Thyroid gland (tissue), 4 donors: ENCODE data around the gene CREB5. TPM values are rescaled to one million over a fixed set of nuclear protein-coding genes. Genes with fewer than 3 reads are reported as not detected.

Experiments
- DNase-seq, 2 donors: peaks; one replicate each; pipeline ENCODE4 v3.0.0-alpha.2; 2019
- H3K27ac ChIP-seq, 3 donors: fragments of 200-600 bp; sonication (generic); 1 replicate in 2 of 3; 2 replicates in 1 of 3; pipeline ENCODE4 v1.5.1; 2016 to 2019; ENCODE audit warnings: mild to moderate bottlenecking in 1 of 3, moderate library complexity in 1 of 3
- H3K27me3 ChIP-seq: fragments of 200-600 bp; sonication (generic); one replicate; pipeline ENCODE4 v1.5.1; 2019
- H3K36me3 ChIP-seq, 2 donors: fragments of 200-600 bp; sonication (generic); one replicate each; pipeline ENCODE4 v1.5.1; 2016 to 2019
- H3K4me1 ChIP-seq, 2 donors: fragments of 200-600 bp; sonication (generic); one replicate each; pipeline ENCODE4 v1.5.1; 2017 to 2019
- H3K4me3 ChIP-seq, 3 donors: fragments of 200-600 bp; sonication (generic); replicated peaks in 1 of 3; 1 replicate in 2 of 3; 2 replicates in 1 of 3; pipeline ENCODE4 v1.5.1; 2016; ENCODE audit warnings: mild to moderate bottlenecking in 1 of 3
- H3K9me3 ChIP-seq: fragments of 200-600 bp; sonication (generic); one replicate; pipeline ENCODE4 v1.5.1; 2017
- POLR2A ChIP-seq, 2 donors: fragments of 450-650 bp; IDR thresholded peaks; one replicate each; pipeline ENCODE4 v1.6.1; 2017; ENCODE audit warnings: antibody characterized with exemption in 2 of 2, mild to moderate bottlenecking in 2 of 2, moderate library complexity in 1 of 2
- WGBS, 2 donors: methylation state at CpG; one replicate each; pipeline ENCODE4 v1.1.5; 2017; 5-methylcytosine and 5-hydroxymethylcytosine counted together
- intact Hi-C: fragments of 100-400 bp; cut with DNase I; formaldehyde crosslinking; loops from one replicate; pipeline ENCODE4 v1.15.1; 2023
- total RNA-seq, 4 donors: library from RNA; depleted of rRNA; stranded (reverse); fragments of >200 nt; gene quantifications; one replicate each; pipeline ENCODE4 v1.2.3, GENCODE V29; 2016
- TF ChIP-seq, protein P1 (sequence below), 6 experiments: fragments of 200-600 bp in 3 of 6; fragments of 450-650 bp in 3 of 6; sonication (generic) in 3 of 6; IDR thresholded peaks; one replicate each; pipeline ENCODE4 v1.5.1; 2016 to 2019; ENCODE audit warnings: antibody characterized with exemption in 6 of 6, mild to moderate bottlenecking in 2 of 6, inconsistent platforms in 1 of 6, moderate library complexity in 1 of 6

CREB5 gene
- total RNA-seq, 4 donors from 2014 or later, result 2.5 to 13.6 (median 6.5) TPM

DNA sequence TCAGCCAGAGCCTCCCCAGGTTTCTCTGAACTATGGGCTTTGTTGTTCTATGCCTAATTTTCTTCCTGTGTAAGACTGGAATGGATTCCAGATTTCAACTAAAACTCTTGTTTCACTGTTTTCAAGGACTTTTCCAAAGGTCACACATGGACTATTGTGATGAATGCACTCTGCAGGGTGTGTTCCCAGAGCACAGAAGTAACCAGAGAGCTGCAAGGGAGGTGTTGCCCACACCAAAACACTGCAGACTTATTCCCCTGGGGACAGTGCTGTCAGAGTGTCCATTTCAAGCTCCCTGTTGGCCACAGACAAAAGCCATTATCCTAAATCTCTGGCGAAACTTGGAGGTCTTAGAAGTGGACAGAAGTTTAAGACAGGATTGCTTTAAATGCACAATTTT is 314.2 kb downstream of the CREB5 start:
- Histone ChIP-seq H3K36me3 (no peaks in the 10 kb centered on the region), H3K27me3 (no peaks in the 10 kb centered on the region), H3K4me3 (no peak overlapping the region), H3K9me3 (no peaks in the 10 kb centered on the region), H3K27ac (peak overlapping the region in 1 of 3 donors; percentile 9), H3K4me1 (peaks cover 9 to 12% of the 10 kb centered on the region in 2 donors)
- DNase-seq, result peak; percentile 37 to 51
- TF ChIP-seq, protein P1, sequence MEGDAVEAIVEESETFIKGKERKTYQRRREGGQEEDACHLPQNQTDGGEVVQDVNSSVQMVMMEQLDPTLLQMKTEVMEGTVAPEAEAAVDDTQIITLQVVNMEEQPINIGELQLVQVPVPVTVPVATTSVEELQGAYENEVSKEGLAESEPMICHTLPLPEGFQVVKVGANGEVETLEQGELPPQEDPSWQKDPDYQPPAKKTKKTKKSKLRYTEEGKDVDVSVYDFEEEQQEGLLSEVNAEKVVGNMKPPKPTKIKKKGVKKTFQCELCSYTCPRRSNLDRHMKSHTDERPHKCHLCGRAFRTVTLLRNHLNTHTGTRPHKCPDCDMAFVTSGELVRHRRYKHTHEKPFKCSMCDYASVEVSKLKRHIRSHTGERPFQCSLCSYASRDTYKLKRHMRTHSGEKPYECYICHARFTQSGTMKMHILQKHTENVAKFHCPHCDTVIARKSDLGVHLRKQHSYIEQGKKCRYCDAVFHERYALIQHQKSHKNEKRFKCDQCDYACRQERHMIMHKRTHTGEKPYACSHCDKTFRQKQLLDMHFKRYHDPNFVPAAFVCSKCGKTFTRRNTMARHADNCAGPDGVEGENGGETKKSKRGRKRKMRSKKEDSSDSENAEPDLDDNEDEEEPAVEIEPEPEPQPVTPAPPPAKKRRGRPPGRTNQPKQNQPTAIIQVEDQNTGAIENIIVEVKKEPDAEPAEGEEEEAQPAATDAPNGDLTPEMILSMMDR (IDR thresholded peaks at IDR 0.05), result no peak
- no peak for TF ChIP-seq POLR2A (IDR thresholded peaks at IDR 0.05)
- intact Hi-C loops, result no loop called here
- WGBS, 2 donors, result 7 to 24% methylated on average over 1 of the region's 1 CpG

DNA sequence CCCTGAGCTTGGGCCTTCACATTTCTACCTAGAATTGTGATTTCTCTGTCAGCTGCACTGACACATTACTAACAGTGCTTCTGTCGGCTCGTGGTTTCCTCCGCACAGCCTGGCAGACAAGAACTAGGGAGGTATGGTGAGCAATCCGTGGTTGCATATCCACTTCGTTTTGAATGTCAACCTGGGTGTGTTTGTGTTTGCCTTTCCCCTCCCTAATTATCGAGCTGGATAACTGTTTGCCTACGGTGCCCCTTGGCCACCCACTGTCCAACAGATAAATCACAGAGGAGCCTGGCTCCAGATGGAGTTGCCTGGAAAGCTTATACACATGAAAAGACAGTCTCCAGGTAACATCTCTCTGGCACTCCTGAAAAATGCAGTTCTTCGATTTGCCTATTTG is 317.0 kb downstream of the CREB5 start:
- Histone ChIP-seq H3K36me3 (no peaks in the 10 kb centered on the region), H3K27ac (no peak overlapping the region), H3K4me1 (peaks cover 9 to 12% of the 10 kb centered on the region in 2 donors), H3K27me3 (no peaks in the 10 kb centered on the region), H3K9me3 (no peaks in the 10 kb centered on the region), H3K4me3 (no peak overlapping the region)
- 73 to 86% methylated on average over 8 of the region's 8 CpGs for WGBS, 2 donors
- TF ChIP-seq POLR2A (IDR thresholded peaks at IDR 0.05), result no peak
- TF ChIP-seq, protein P1 (IDR thresholded peaks at IDR 0.05), result no peak
- intact Hi-C loops, result no loop called here
- DNase-seq, result no peak

DNA sequence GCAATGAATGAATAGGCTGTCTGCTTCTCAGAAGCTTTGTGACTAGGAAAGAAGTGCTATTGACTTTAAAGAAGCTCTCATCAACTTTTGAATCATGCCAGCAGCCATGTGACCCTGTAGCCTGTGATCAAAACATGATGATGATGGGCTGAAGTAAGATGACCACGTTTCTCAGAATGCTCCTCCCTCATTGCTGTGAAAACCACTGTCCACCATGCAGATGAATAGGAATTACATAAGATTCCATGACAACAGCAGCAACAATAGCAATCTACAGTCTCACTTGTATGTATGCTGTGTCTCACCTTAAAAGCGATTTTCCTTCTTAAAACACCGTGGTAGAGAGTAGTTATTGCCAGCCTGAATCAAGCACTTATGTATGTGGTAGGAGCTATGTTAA is 317.4 kb downstream of the CREB5 start:
- Histone ChIP-seq H3K36me3 (no peaks in the 10 kb centered on the region), H3K27ac (no peak overlapping the region), H3K27me3 (no peaks in the 10 kb centered on the region), H3K9me3 (no peaks in the 10 kb centered on the region), H3K4me3 (no peak overlapping the region), H3K4me1 (peaks cover 9 to 12% of the 10 kb centered on the region in 2 donors)
- intact Hi-C loops, result no loop called here
- TF ChIP-seq POLR2A (IDR thresholded peaks at IDR 0.05), result no peak
- TF ChIP-seq, protein P1 (IDR thresholded peaks at IDR 0.05), result no peak
- DNase-seq, result no peak
- WGBS, 2 donors, result 65 to 66% methylated on average over 3 of the region's 3 CpGs

- no peaks in the 10 kb centered on the region for H3K27me3 ChIP-seq
- 73 to 79% methylated on average over 5 of the region's 5 CpGs for WGBS, 2 donors
- DNase-seq, result no peak
- no peaks in the 10 kb centered on the region for H3K9me3 ChIP-seq
- TF ChIP-seq, protein P1 (IDR thresholded peaks at IDR 0.05), result no peak
- TF ChIP-seq POLR2A (IDR thresholded peaks at IDR 0.05), result no peak
- peaks cover 6 to 7% of the 10 kb centered on the region in 2 donors for H3K4me1 ChIP-seq
- intact Hi-C loops, result no loop called here
- H3K36me3 ChIP-seq, result no peaks in the 10 kb centered on the region
- no peak overlapping the region for H3K4me3 ChIP-seq
- no peak overlapping the region for H3K27ac ChIP-seq
Measured at GRCh38 chr7:28731092-28731658, 318.9 kb downstream of the CREB5 start.

DNA sequence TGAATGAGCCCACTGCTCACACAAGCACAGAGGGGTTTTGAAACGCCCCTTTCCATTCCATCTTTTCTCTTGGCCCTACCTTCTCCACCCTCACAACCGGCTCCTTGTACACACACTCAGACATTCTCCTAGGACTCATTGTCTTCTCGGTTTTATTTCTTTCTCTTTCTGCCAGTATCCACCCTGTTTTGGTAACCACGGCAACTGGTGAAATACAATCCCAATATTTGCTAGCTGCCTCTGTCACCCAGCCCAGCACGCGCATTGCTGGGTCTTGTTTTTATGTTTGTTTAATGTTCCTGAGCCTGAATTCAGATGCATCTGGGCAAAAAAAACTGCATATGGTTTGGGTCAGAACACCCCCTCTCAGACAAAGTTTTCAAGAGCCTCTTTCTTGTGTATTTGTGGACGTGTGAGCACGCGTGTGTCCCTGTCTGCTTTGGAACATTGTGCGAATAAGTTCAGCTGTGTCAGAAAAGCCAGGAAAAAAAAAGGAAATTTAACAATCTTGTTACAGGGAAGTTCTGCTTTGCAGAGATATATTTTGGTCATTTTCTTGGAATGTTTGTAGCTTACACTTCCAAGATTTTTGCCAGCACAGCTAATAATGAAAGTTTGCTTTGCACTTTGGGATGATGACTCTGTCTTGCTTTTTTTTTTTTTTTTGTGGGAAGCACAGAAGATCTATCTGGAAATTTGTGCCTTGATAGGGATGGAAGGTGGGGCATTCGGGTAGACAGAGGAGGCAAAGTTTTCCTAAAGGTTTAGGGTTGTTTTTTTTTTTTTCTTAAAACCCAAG is 320.0 kb downstream of the CREB5 start:
- no peak for DNase-seq
- WGBS, 2 donors, result 71 to 73% methylated on average over 11 of the region's 11 CpGs
- no peak overlapping the region for H3K4me3 ChIP-seq

More for the DNA sequence above, 320.0 kb downstream of the CREB5 start:
- Histone ChIP-seq H3K9me3 (no peaks in the 10 kb centered on the region), H3K36me3 (no peaks in the 10 kb centered on the region), H3K27ac (no peak overlapping the region), H3K4me1 (no peaks in the 10 kb centered on the region), H3K27me3 (no peaks in the 10 kb centered on the region)
- TF ChIP-seq, protein P1 (IDR thresholded peaks at IDR 0.05), result no peak
- TF ChIP-seq POLR2A (IDR thresholded peaks at IDR 0.05), result no peak
- intact Hi-C loops, result no loop called here
